Heart left ventricle (tissue), 11 donors: ENCODE measurements around the gene LRRC2. TPM values are rescaled to one million over a fixed set of nuclear protein-coding genes. Genes with fewer than 3 reads are reported as not detected.

ENCODE experiments used
- polyA plus RNA-seq, 2 donors: library from polyadenylated mRNA; stranded (reverse); fragments of 200-250 nt; gene quantifications; one replicate each; pipeline ENCODE4 v1.2.3, GENCODE V29; 2013
- total RNA-seq, 9 donors: library from RNA; depleted of rRNA in 2 of 9; stranded (reverse); fragments of >200 nt in 2 of 9; fragmentation: NEBNext Ultra II Directional in 3 of 9; extraction: Animal tissue kit (Norgen Biotek cat#: 25700) in 3 of 9; gene quantifications; one replicate each; pipeline versions ENCODE4 v1.1.0 to v1.2.4, GENCODE V29; 2016 to 2023
- donor health status: ischemic (EF 13 %, LVEDD 7.1; RV severe dilation, severe dysfunction).
- donor health status: healthy with polysubstance abuse.
- donor health status: DM: no; HTN: yes; CAD: no.
- donor health status: DM: no; HTN: no; CAD: no.
- donor health status: ischemic (EF 25% LVEDD 5.7; RV mildly dilated, moderate dysfunction).
- donor health status: healthy.
- donor health status: DM: yes; HTN: yes; CAD: no.
- donor health status: PGD.
- donor health status: nonischemic (EF 23%, LVEDD 6.1; RV moderate dilation, normal function).

The LRRC2 gene
- total and polyA plus RNA-seq, 11 donors, result 20.7 to 147 (median 83.7) TPM

Other genes with a start within 250 kb of the LRRC2 start
- 10 to 100 TPM in 1 of 9 donors, 1 to 10 TPM in 3, under 1 TPM in 5; 0.35 to 10.5 (median 0.94) TPM for gene CCR2, start 212.2 kb downstream of the LRRC2 start, total RNA-seq
- gene CCR2, start 212.2 kb downstream of the LRRC2 start, polyA plus RNA-seq, result under 1 TPM; 0.23 to 0.53 TPM
- 10 to 100 TPM in 1 of 9 donors, 1 to 10 TPM in 1, under 1 TPM in 7; 0.13 to 12.7 (median 0.46) TPM for gene CCR5, start 195.4 kb downstream of the LRRC2 start, total RNA-seq
- gene CCR5, start 195.4 kb downstream of the LRRC2 start, polyA plus RNA-seq, result under 1 TPM; 0.27 to 0.40 TPM
- gene CCRL2, start 159.0 kb downstream of the LRRC2 start, total RNA-seq, result 1 to 10 TPM in 8 of 9 donors, under 1 TPM in 1; 0.70 to 8.1 (median 1.7) TPM
- gene CCRL2, start 159.0 kb downstream of the LRRC2 start, polyA plus RNA-seq, result 1 to 10 TPM; 1.1 to 1.9 TPM
- gene LTF, start 101.4 kb downstream of the LRRC2 start, total RNA-seq, result 10 to 100 TPM in 1 of 9 donors, 1 to 10 TPM in 8; 2.5 to 10.6 (median 3.1) TPM
- gene LTF, start 101.4 kb downstream of the LRRC2 start, polyA plus RNA-seq, result 1 to 10 TPM; 1.6 to 3.0 TPM
- not detected for gene RTP3, start 68.3 kb downstream of the LRRC2 start, total RNA-seq
- gene RTP3, start 68.3 kb downstream of the LRRC2 start, polyA plus RNA-seq, result not detected
- not detected for gene FAM240A, start 46.2 kb upstream of the LRRC2 start, total RNA-seq
- not detected for gene FAM240A, start 46.2 kb upstream of the LRRC2 start, polyA plus RNA-seq
- 10 to 100 TPM; 11.8 to 40.7 (median 25.4) TPM for gene ALS2CL, start 127.4 kb upstream of the LRRC2 start, total RNA-seq
- gene ALS2CL, start 127.4 kb upstream of the LRRC2 start, polyA plus RNA-seq, result 10 to 100 TPM; 12.4 to 37.1 TPM
- gene TMIE, start 135.1 kb upstream of the LRRC2 start, total RNA-seq, result under 1 TPM in 8 of 9 donors, not detected in 1; 0.47 to 0.95 (median 0.61) TPM
- under 1 TPM; 0.46 to 0.69 TPM for gene TMIE, start 135.1 kb upstream of the LRRC2 start, polyA plus RNA-seq
- under 1 TPM in 7 of 9 donors, not detected in 2; 0.23 to 0.65 (median 0.35) TPM for gene PRSS50, start 151.6 kb upstream of the LRRC2 start, total RNA-seq
- gene PRSS50, start 151.6 kb upstream of the LRRC2 start, polyA plus RNA-seq, result under 1 TPM; 0.06 to 0.46 TPM